H1 (cell line): Measurements from ENCODE around the gene CAMSAP1. TPM values are rescaled to one million over a fixed set of nuclear protein-coding genes. Genes with fewer than 3 reads are reported as not detected.

Source experiments
- ASH2L ChIP-seq: fragments of 200-600, 300-600 bp; sonication (generic); IDR thresholded peaks from one replicate; pipeline ENCODE4 v1.7.1; 2017; ENCODE audit warnings: low read length
- BCL11A ChIP-seq, 2 experiments: IDR thresholded peaks; one replicate each; pipeline ENCODE4 v1.6.1; 2011; ENCODE audit warnings: low read depth in 2 of 2, low read length in 2 of 2, mild to moderate bottlenecking in 2 of 2
- ZNF274 ChIP-seq: IDR thresholded peaks from 2 replicates; pipeline ENCODE4 v1.7.0; 2012; ENCODE audit warnings: low read length, borderline replicate concordance; ENCODE audit errors: extremely low read depth
- polyA plus RNA-seq, 7 experiments: library from polyadenylated mRNA; depleted of rRNA in 3 of 7; stranded (reverse) in 5 of 7; unstranded in 2 of 7; fragments of >200 nt in 5 of 7; fragments of 200-250 nt in 2 of 7; gene quantifications; 1 replicate in 5 of 7; 2 replicates in 1 of 7; 4 replicates in 1 of 7; pipeline versions ENCODE4 v1.2.1 to v1.2.3, GENCODE V29; 2011 to 2013; ENCODE audit warnings: missing spikeins in 2 of 7, mixed read lengths in 2 of 7
- total RNA-seq: library from RNA; stranded (reverse); fragmentation: NEBNext Ultra II Directional; extraction: Animal tissue kit (Norgen Biotek cat#: 25700); gene quantifications from 2 replicates; pipeline ENCODE4 v1.2.1, GENCODE V29; 2021

The CAMSAP1 gene
- total and polyA plus RNA-seq, 2 of the 8 experiments (the other 6 are each of a cell fraction or from before 2014, with no cell fraction given): 13.4 to 44.0 TPM

GRCh38 chr9:135879237-135879601, 28.1 kb downstream of the CAMSAP1 start (continued):
- TF ChIP-seq BCL11A (IDR thresholded peaks at IDR 0.05; ENCODE audit: low read depth in 2 of 2, low read length in 2 of 2) (no peak), ASH2L (no peak), ZNF274 (no peak)
